ENCODE results near the gene FAM187B. TPM values are rescaled to one million over a fixed set of nuclear protein-coding genes. Genes with fewer than 3 reads are reported as not detected.

The FAM187B gene
- total RNA-seq, 2 donors from 2014 or later = not detected

GRCh38 chr19:35213663-35214632, 14.6 kb downstream of the FAM187B start:
- no peak for TF ChIP-seq CTCF (IDR thresholded peaks at IDR 0.05)
- TF ChIP-seq POLR2A (IDR thresholded peaks at IDR 0.05) = no peak
- Histone ChIP-seq H3K4me3 (no peak overlapping the region), H3K36me3 (replicated peaks in 1 of 2; ENCODE audit: insufficient read depth in 1 of 2, low read depth in 2 of 2) (no peaks in the 10 kb centered on the region), H3K27ac (peak overlapping the region; percentile 35 to 79 (median 62)), H3K27me3 (no peaks in the 10 kb centered on the region), H3K4me1 (peaks cover 19% of the 10 kb centered on the region), H3K9me3 (no peaks in the 10 kb centered on the region)
- intact Hi-C loops (cut with DNase I) = no loop called here
- WGBS, 2 donors = 31% methylated on average over 16 to 21 of the region's 21 CpGs
- ATAC-seq (peak; percentile 74), DNase-seq (peak; percentile 56 to 90 (median 77))

DNA sequence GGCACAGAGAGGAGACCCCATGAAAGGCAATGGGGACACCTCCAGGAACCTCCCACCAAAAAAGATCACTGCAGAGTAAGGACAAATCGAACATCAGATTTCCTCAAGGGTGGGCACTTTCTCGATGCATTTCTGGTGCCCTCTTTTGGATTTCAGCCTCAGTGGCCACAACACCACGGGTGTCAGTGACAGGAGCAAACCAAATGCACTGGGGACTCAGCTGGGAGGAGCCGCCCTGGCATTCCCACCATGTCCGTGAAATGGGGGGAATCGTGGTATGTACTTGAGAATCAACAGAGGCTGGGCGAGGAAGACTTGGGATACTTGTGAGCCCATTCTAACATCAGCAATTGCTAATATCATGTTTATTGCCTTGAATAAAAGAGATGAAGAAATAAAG, 16.3 kb downstream of the FAM187B start:
- no peaks in the 10 kb centered on the region for H3K9me3 ChIP-seq
- no peak for ATAC-seq
- no peaks in the 10 kb centered on the region for H3K36me3 ChIP-seq (replicated peaks in 1 of 2; ENCODE audit: insufficient read depth in 1 of 2, low read depth in 2 of 2)
- DNase-seq = no peak
- H3K4me3 ChIP-seq = no peak overlapping the region
- TF ChIP-seq POLR2A (IDR thresholded peaks at IDR 0.05) = no peak
- TF ChIP-seq CTCF (IDR thresholded peaks at IDR 0.05) = no peak
- peaks cover 19% of the 10 kb centered on the region for H3K4me1 ChIP-seq
- H3K27me3 ChIP-seq = no peaks in the 10 kb centered on the region
- intact Hi-C loops (cut with DNase I) = no loop called here
- 57 to 63% methylated on average over 7 of the region's 7 CpGs for WGBS, 2 donors
- H3K27ac ChIP-seq = peak overlapping the region in 1 of 4 donors; percentile 61

GRCh38 chr19:35211545-35212230, 16.9 kb downstream of the FAM187B start:
- H3K4me3 ChIP-seq = no peak overlapping the region
- 55 to 70% methylated on average over 7 of the region's 7 CpGs for whole genome bisulfite sequencing, 2 donors
- ATAC-seq = peak; percentile 15
- H3K36me3 ChIP-seq (replicated peaks in 1 of 2; ENCODE audit: insufficient read depth in 1 of 2, low read depth in 2 of 2) = no peaks in the 10 kb centered on the region
- H3K27me3 ChIP-seq = no peaks in the 10 kb centered on the region
- no peaks in the 10 kb centered on the region for H3K9me3 ChIP-seq
- DNase-seq = peak in 3 of 4 donors; percentile 33 to 73 (median 43)
- H3K4me1 ChIP-seq = peaks cover 19% of the 10 kb centered on the region
- H3K27ac ChIP-seq = peak overlapping the region in 1 of 4 donors; percentile 61
- intact Hi-C loops (cut with DNase I) = no loop called here
- TF ChIP-seq CTCF (IDR thresholded peaks at IDR 0.05) (no peak), POLR2A (IDR thresholded peaks at IDR 0.05) (peak in 1 of 3 donors; percentile 32)

- Histone ChIP-seq H3K4me3 (no peak overlapping the region), H3K4me1 (peaks cover 28% of the 10 kb centered on the region), H3K27ac (no peak overlapping the region), H3K36me3 (replicated peaks in 1 of 2; ENCODE audit: insufficient read depth in 1 of 2, low read depth in 2 of 2) (no peaks in the 10 kb centered on the region), H3K27me3 (no peaks in the 10 kb centered on the region), H3K9me3 (no peaks in the 10 kb centered on the region)
- DNase-seq = no peak
- 65 to 71% methylated on average over 4 of the region's 4 CpGs for whole genome bisulfite sequencing, 2 donors
- TF ChIP-seq CTCF (IDR thresholded peaks at IDR 0.05) (no peak), POLR2A (IDR thresholded peaks at IDR 0.05) (no peak)
- no peak for ATAC-seq
- intact Hi-C loops (cut with DNase I) = no loop called here
These were observed 18.9 kb downstream of the FAM187B start for GRCh38 chr19:35209646-35210045.
